Naive thymus-derived CD4-positive, alpha-beta T cell (primary cell): ENCODE data around the gene PML. TPM values are rescaled to one million over a fixed set of nuclear protein-coding genes. Genes with fewer than 3 reads are reported as not detected.

Experiments
- ATAC-seq: fragments of 150-1000 bp; cut with Tn5 transposase; 2 replicates; pipeline ENCODE4 v1.10.0; 2021; ENCODE audit warnings: mild to moderate bottlenecking, moderate library complexity
- CTCF ChIA-PET: fragments of 350-600 bp; sonication (Branson Sonifier 250); formaldehyde crosslinking; loops from one replicate; lab custom pipeline; 2021; ENCODE audit warnings: antibody characterized with exemption; lab: Charles Lee
- POLR2A ChIA-PET: fragments of 350-600 bp; sonication (Branson Sonifier 250); formaldehyde crosslinking; loops from one replicate; lab custom pipeline; 2021; ENCODE audit warnings: antibody characterized with exemption, inconsistent platforms; lab: Charles Lee
- DNase-seq, 9 donors: peaks; one replicate each; pipeline versions ENCODE4 v3.0.0 to v3.0.0-alpha.2; 2020 to 2022; ENCODE audit warnings: mixed read lengths in 1 of 9
- H3K27ac ChIP-seq: one replicate; pipeline ENCODE4 v1.7.0; 2013; ENCODE audit warnings: mild to moderate bottlenecking, low read depth, low read length, moderate library complexity
- H3K27me3 ChIP-seq, 2 donors: one replicate each; pipeline ENCODE4 v1.7.0; 2013; ENCODE audit warnings: low read length in 2 of 2, mild to moderate bottlenecking in 2 of 2, moderate library complexity in 2 of 2; ENCODE audit not compliant: control insufficient read depth in 2 of 2, insufficient read depth in 2 of 2
- H3K36me3 ChIP-seq, 3 experiments: 1 replicate in 2 of 3; 2 replicates in 1 of 3; pipeline ENCODE4 v1.7.0; 2013; ENCODE audit warnings: low read length in 3 of 3, mild to moderate bottlenecking in 3 of 3, moderate library complexity in 1 of 3; ENCODE audit not compliant: insufficient read depth in 3 of 3, control insufficient read depth in 2 of 3
- H3K4me1 ChIP-seq, 2 donors: one replicate each; pipeline ENCODE4 v1.7.0; 2013; ENCODE audit warnings: low read length in 2 of 2, mild to moderate bottlenecking in 2 of 2, moderate library complexity in 1 of 2; ENCODE audit not compliant: control insufficient read depth in 2 of 2, insufficient read depth in 2 of 2
- H3K4me3 ChIP-seq: 2 replicates; pipeline ENCODE4 v1.7.0; 2013; ENCODE audit warnings: mild to moderate bottlenecking, low read length
- H3K9me3 ChIP-seq, 3 experiments: 1 replicate in 2 of 3; 2 replicates in 1 of 3; pipeline ENCODE4 v1.7.0; 2013; ENCODE audit warnings: low read length in 3 of 3; ENCODE audit not compliant: control insufficient read depth in 2 of 3
- H3K27ac Mint-ChIP-seq, 9 donors: one replicate each; pipeline ENCODE4 v1.8.0; 2020 to 2022; ENCODE audit warnings: mixed read lengths in 9 of 9, mild to moderate bottlenecking in 8 of 9, moderate library complexity in 5 of 9, inconsistent platforms in 2 of 9
- H3K27me3 Mint-ChIP-seq, 5 donors: one replicate each; pipeline ENCODE4 v1.8.0; 2021 to 2022; ENCODE audit warnings: mixed read lengths in 5 of 5, mild to moderate bottlenecking in 1 of 5
- H3K36me3 Mint-ChIP-seq, 5 donors: one replicate each; pipeline ENCODE4 v1.8.0; 2020 to 2022; ENCODE audit warnings: mixed read lengths in 5 of 5, mild to moderate bottlenecking in 3 of 5, inconsistent platforms in 1 of 5
- H3K4me1 Mint-ChIP-seq, 7 donors: one replicate each; pipeline ENCODE4 v1.8.0; 2020 to 2022; ENCODE audit warnings: mixed read lengths in 7 of 7, mild to moderate bottlenecking in 3 of 7, inconsistent platforms in 1 of 7
- H3K4me3 Mint-ChIP-seq, 10 donors: one replicate each; pipeline ENCODE4 v1.8.0; 2020 to 2022; ENCODE audit warnings: mild to moderate bottlenecking in 10 of 10, mixed read lengths in 10 of 10, moderate library complexity in 6 of 10, inconsistent platforms in 2 of 10
- H3K9me3 Mint-ChIP-seq, 11 donors: one replicate each; pipeline ENCODE4 v1.8.0; 2020 to 2022; ENCODE audit warnings: mixed read lengths in 11 of 11, mild to moderate bottlenecking in 4 of 11, inconsistent platforms in 1 of 11, moderate library complexity in 1 of 11
- intact Hi-C, 2 donors: fragments of 100-400 bp; cut with micrococcal nuclease; formaldehyde crosslinking; loops; one replicate each; pipeline ENCODE4 v1.15.1; 2023
- polyA plus RNA-seq, 2 donors: library from polyadenylated mRNA; unstranded; fragments of 300-500 nt; fragmentation: Illumina TruSeq; gene quantifications; one replicate each; pipeline ENCODE4 v1.2.3, GENCODE V29; 2021
- total RNA-seq, 6 experiments: library from RNA in 5 of 6; stranded (reverse) in 5 of 6; gene quantifications; 1 replicate in 5 of 6; 2 replicates in 1 of 6; pipeline ENCODE4 v1.2.3 and lab custom pipeline; 2021 to 2026

PML gene
- total and polyA plus RNA-seq, 7 experiments from 2014 or later, result 18.1 to 113 (median 51.7) TPM

GRCh38 chr15:73962433-73962832 is 32.1 kb upstream of the PML start:
- no peak overlapping the region for H3K4me3 ChIP-seq
- ChIA-PET CTCF (interaction anchor here (4.3 kb wide), 1 partner anchor 12 kb away, joined by 68 read pairs; no protein-coding TSS in a partner anchor), POLR2A (no interaction called here)
- H3K27ac Mint-ChIP-seq, result peak overlapping the region in 3 of 9 donors; percentile 21 to 42 (median 28)
- no peaks in the 10 kb centered on the region for H3K36me3 Mint-ChIP-seq
- ATAC-seq (no peak), DNase-seq (no peak)
- peaks cover 30 to 64% (median 57%) of the 10 kb centered on the region in 7 donors for H3K4me1 Mint-ChIP-seq
- H3K4me1 ChIP-seq, result peaks cover 26 to 34% of the 10 kb centered on the region in 2 donors
- intact Hi-C loops, result loop anchor here in 1 of 2 donors (5.0 kb wide), 1 partner anchor 35 kb away; the partner anchor contains the start of gene LOXL1
- H3K27me3 ChIP-seq, result no peaks in the 10 kb centered on the region
- H3K27me3 Mint-ChIP-seq, result peaks cover 0 to 4% (median 0%) of the 10 kb centered on the region in 5 donors
- H3K9me3 ChIP-seq, result no peaks in the 10 kb centered on the region
- H3K4me3 Mint-ChIP-seq, result no peak overlapping the region
- no peaks in the 10 kb centered on the region for H3K36me3 ChIP-seq
- no peak overlapping the region for H3K27ac ChIP-seq
- H3K9me3 Mint-ChIP-seq, result peaks cover 0 to 1% (median 0%) of the 10 kb centered on the region in 11 donors

DNA sequence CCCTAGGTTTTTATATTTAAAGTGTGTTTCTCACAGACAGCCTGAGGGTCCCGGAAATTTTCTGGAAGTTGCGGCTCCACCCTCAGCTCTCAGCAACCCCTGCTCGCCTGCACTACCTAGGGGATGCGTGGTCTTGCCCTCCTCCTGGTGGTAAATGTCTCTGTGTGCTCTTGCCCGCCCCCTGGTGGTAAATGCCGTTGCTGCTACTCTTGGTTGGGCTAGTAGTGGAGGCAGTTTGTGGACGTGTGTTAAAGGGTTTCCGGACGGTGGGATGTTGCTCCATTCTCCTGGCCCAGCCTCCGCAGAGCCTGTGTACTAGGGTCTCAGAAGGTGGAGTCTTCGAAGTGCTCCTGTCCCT is 29.8 kb upstream of the PML start:
- H3K27ac ChIP-seq, result peak overlapping the region; percentile 33
- ChIA-PET CTCF (interaction anchor here (0.7 to 4.3 kb wide), 8 partner anchors 8 to 45 kb away, joined by 3 to 68 read pairs (median 4); no protein-coding TSS in a partner anchor), POLR2A (interaction anchor here (1.1 to 3.3 kb wide), 4 partner anchors 12 to 30 kb away, joined by 3 to 25 read pairs (median 5); partner anchors contain the start of gene PML)
- peaks cover 0 to 4% (median 0%) of the 10 kb centered on the region in 5 donors for H3K27me3 Mint-ChIP-seq
- peak; percentile 74 to 89 (median 83) for DNase-seq
- H3K27ac Mint-ChIP-seq, result peak overlapping the region; percentile 46 to 94 (median 88)
- H3K27me3 ChIP-seq, result no peaks in the 10 kb centered on the region
- peaks cover 0 to 1% (median 0%) of the 10 kb centered on the region in 11 donors for H3K9me3 Mint-ChIP-seq
- ATAC-seq, result peak; percentile 95
- no peaks in the 10 kb centered on the region for H3K36me3 ChIP-seq
- H3K4me1 Mint-ChIP-seq, result peaks cover 23 to 52% (median 45%) of the 10 kb centered on the region in 7 donors
- H3K36me3 Mint-ChIP-seq, result no peaks in the 10 kb centered on the region
- no peaks in the 10 kb centered on the region for H3K9me3 ChIP-seq
- H3K4me3 Mint-ChIP-seq, result peak overlapping the region; percentile 75 to 90 (median 84)
- H3K4me1 ChIP-seq, result peaks cover 15 to 25% of the 10 kb centered on the region in 2 donors
- H3K4me3 ChIP-seq, result peak overlapping the region; percentile 75
- intact Hi-C loops, result loop anchor here (1.0 to 5.0 kb wide), 6 partner anchors 9 to 90 kb away; partner anchors contain the start of genes LOXL1 (in 1 of the 2) and PML (in 1 of the 2)

GRCh38 chr15:73965094-73965757 is 29.3 kb upstream of the PML start:
- peaks cover 0 to 1% (median 0%) of the 10 kb centered on the region in 11 donors for H3K9me3 Mint-ChIP-seq
- Histone ChIP-seq H3K27ac (peak overlapping the region; percentile 33), H3K36me3 (no peaks in the 10 kb centered on the region), H3K4me1 (peaks cover 14 to 22% of the 10 kb centered on the region in 2 donors), H3K9me3 (no peaks in the 10 kb centered on the region), H3K27me3 (no peaks in the 10 kb centered on the region), H3K4me3 (peak overlapping the region; percentile 75)
- peaks cover 0 to 4% (median 0%) of the 10 kb centered on the region in 5 donors for H3K27me3 Mint-ChIP-seq
- H3K4me1 Mint-ChIP-seq, result peaks cover 22 to 48% (median 43%) of the 10 kb centered on the region in 7 donors
- H3K27ac Mint-ChIP-seq, result peak overlapping the region; percentile 82 to 94 (median 88)
- POLR2A ChIA-PET, result interaction anchor here (0.7 to 3.3 kb wide), 9 partner anchors 11 to 358 kb away, joined by 3 to 25 read pairs (median 4); partner anchors contain the start of gene PML
- intact Hi-C loops, result loop anchor here (2.0 kb wide), 2 partner anchors 30 to 68 kb away; partner anchors contain the start of gene PML (in 1 of the 2)
- no peaks in the 10 kb centered on the region for H3K36me3 Mint-ChIP-seq
- peak; percentile 35 for ATAC-seq
- peak overlapping the region; percentile 75 to 90 (median 84) for H3K4me3 Mint-ChIP-seq
- CTCF ChIA-PET, result interaction anchor here (0.6 to 4.3 kb wide), 6 partner anchors 9 to 812 kb away, joined by 3 to 68 read pairs (median 6); no protein-coding TSS in a partner anchor
- DNase-seq, result peak in 4 of 9 donors; percentile 11 to 61 (median 40)

GRCh38 chr15:73965758-73966113 is 28.8 kb upstream of the PML start:
- peak overlapping the region; percentile 77 to 90 (median 84) for H3K4me3 Mint-ChIP-seq

GRCh38 chr15:73968461-73968860 is 26.1 kb upstream of the PML start:
- Mint-ChIP-seq H3K27me3 (peaks cover 0 to 2% (median 0%) of the 10 kb centered on the region in 5 donors), H3K27ac (peak overlapping the region in 6 of 9 donors; percentile 0 to 81 (median 36)), H3K4me3 (peak overlapping the region in 3 of 10 donors; percentile 15 to 19 (median 18)), H3K4me1 (peaks cover 23 to 48% (median 40%) of the 10 kb centered on the region in 7 donors), H3K9me3 (peaks cover 0 to 1% (median 0%) of the 10 kb centered on the region in 11 donors), H3K36me3 (no peaks in the 10 kb centered on the region)
- DNase-seq, result no peak
- intact Hi-C loops, result no loop called here
- Histone ChIP-seq H3K36me3 (no peaks in the 10 kb centered on the region), H3K9me3 (no peaks in the 10 kb centered on the region), H3K4me3 (no peak overlapping the region), H3K27me3 (no peaks in the 10 kb centered on the region), H3K4me1 (peaks cover 14 to 30% of the 10 kb centered on the region in 2 donors), H3K27ac (no peak overlapping the region)
- ATAC-seq, result no peak
- CTCF ChIA-PET, result interaction anchor here (1.0 to 1.2 kb wide), 5 partner anchors 9 to 80 kb away, joined by 3 to 4 read pairs (median 3); no protein-coding TSS in a partner anchor
- POLR2A ChIA-PET, result interaction anchor here (1.3 to 1.6 kb wide), 2 partner anchors 25 to 39 kb away, joined by 3 to 6 read pairs; partner anchors contain the start of genes PML and STOML1

More at GRCh38 chr15:73965758-73966113, 28.8 kb upstream of the PML start:
- no peaks in the 10 kb centered on the region for H3K27me3 ChIP-seq
- ATAC-seq, result peak; percentile 77
- H3K9me3 ChIP-seq, result no peaks in the 10 kb centered on the region
- H3K4me3 ChIP-seq, result peak overlapping the region; percentile 75
- intact Hi-C loops, result loop anchor here (2.0 kb wide), 2 partner anchors 29 to 69 kb away; partner anchors contain the start of gene PML (in 1 of the 2)
- Mint-ChIP-seq H3K9me3 (peaks cover 0 to 1% (median 0%) of the 10 kb centered on the region in 11 donors), H3K27me3 (peaks cover 0 to 4% (median 0%) of the 10 kb centered on the region in 5 donors), H3K4me1 (peaks cover 21 to 44% (median 39%) of the 10 kb centered on the region in 7 donors), H3K27ac (peak overlapping the region; percentile 32 to 91 (median 85)), H3K36me3 (no peaks in the 10 kb centered on the region)
- ChIA-PET POLR2A (interaction anchor here (0.7 to 3.3 kb wide), 9 partner anchors 10 to 358 kb away, joined by 3 to 25 read pairs (median 4); partner anchors contain the start of gene PML), CTCF (interaction anchor here (0.6 to 4.3 kb wide), 6 partner anchors 9 to 812 kb away, joined by 3 to 68 read pairs (median 6); no protein-coding TSS in a partner anchor)
- H3K4me1 ChIP-seq, result peaks cover 14 to 22% of the 10 kb centered on the region in 2 donors
- peak overlapping the region; percentile 33 for H3K27ac ChIP-seq
- DNase-seq, result peak in 7 of 9 donors; percentile 44 to 70 (median 57)
- no peaks in the 10 kb centered on the region for H3K36me3 ChIP-seq
